Fibroblast of the aortic adventitia (primary cell): ENCODE measurements around the gene MREG. TPM values are rescaled to one million over a fixed set of nuclear protein-coding genes. Genes with fewer than 3 reads are reported as not detected.

ENCODE experiments used
- DNase-seq: peaks from one replicate; pipeline ENCODE4 v3.0.0-alpha.2; 2010; ENCODE audit warnings: low read depth
- H3K4me3 ChIP-seq: 2 replicates; pipeline ENCODE4 v1.5.1; 2011; ENCODE audit warnings: low read depth, mild to moderate bottlenecking, control low read depth, low read length, moderate library complexity
- CTCF ChIP-seq: IDR thresholded peaks from 2 replicates; pipeline ENCODE4 v1.5.1; 2011; ENCODE audit warnings: mild to moderate bottlenecking, low read length, control low read depth, inconsistent platforms; ENCODE audit not compliant: insufficient read depth
- total RNA-seq: library from RNA; depleted of rRNA; stranded (reverse); fragments of >200 nt; gene quantifications from 2 replicates; pipeline ENCODE4 v1.2.3, GENCODE V29; 2012; ENCODE audit warnings: low replicate concordance

The MREG gene
- total RNA-seq, 1 donor, result 2.8 TPM

DNA sequence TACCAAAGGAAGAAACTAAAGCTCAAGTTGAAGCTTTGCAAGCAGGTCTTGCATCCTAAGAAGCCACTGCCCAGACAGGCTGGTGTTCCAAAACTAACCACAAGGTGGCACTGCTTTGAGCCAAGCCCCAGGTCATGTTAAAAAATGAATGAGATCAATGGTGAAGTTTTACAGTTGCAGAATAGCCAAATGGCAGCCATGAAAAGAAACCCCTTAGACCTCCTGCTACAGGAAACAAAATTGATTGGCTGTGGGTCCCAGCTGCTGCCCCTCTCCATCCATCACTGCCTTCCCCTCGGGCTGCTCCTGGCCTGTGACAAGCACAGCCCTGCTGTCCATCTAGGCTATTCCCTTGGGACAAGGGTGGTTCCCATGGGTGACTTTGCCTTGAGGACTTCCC is 20.7 kb upstream of the MREG start:
- no peak overlapping the region for H3K4me3 ChIP-seq
- TF ChIP-seq CTCF, result peak; percentile 94
- DNase-seq, result peak; percentile 81

DNA sequence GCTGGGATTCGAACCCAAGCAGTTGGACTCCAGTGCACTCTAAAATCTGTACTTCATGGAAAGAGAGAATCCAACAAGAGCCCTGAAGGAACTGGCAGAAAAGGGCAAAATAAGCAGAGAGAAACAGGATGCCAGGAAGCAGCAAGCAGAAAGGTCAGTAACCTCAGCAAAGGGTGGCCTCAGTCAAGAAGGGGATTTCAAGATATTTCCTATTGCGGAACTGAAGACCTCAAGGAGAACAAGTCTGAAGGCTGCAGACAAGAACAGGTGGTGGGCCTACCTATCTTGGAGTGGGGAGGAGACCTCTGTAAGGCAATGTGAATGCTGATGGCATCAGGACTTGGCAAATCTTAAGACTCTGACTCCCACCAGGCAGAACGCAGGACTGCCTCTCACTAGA is 20.1 kb upstream of the MREG start:
- DNase-seq, result no peak
- no peak overlapping the region for H3K4me3 ChIP-seq
- no peak for TF ChIP-seq CTCF

GRCh38 chr2:216031960-216032689 is 18.8 kb upstream of the MREG start:
- no peak overlapping the region for H3K4me3 ChIP-seq
- TF ChIP-seq CTCF, result no peak
- DNase-seq, result peak; percentile 82

DNA sequence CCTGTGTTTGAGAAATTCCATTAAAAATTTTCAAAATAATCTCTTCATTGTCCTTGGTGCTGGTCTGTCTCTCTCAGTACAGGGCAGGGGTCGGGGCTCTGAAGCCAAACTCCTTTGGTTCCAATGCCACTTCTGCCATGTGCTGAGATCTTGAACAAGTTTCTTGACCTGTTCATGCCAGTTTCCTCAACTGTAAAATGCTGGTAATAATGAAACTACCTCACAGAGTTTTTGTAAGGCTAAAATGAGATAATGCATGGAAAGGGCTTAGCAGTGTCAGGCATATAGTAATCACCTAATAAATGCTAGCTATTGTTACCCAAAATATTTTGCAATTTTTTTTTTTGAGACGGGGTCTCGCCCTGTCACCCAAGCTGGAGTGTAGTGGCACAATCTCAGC is 16.9 kb upstream of the MREG start:
- DNase-seq, result no peak
- H3K4me3 ChIP-seq, result no peak overlapping the region
- no peak for TF ChIP-seq CTCF

GRCh38 chr2:216029416-216030129 is 16.2 kb upstream of the MREG start:
- DNase-seq, result no peak
- no peak for TF ChIP-seq CTCF
- no peak overlapping the region for H3K4me3 ChIP-seq

- H3K4me3 ChIP-seq, result no peak overlapping the region
- DNase-seq, result no peak
- TF ChIP-seq CTCF, result no peak
Observed at GRCh38 chr2:216024779-216025336, 11.5 kb upstream of the MREG start.
